ENCODE results near the gene WNT6.

DNA sequence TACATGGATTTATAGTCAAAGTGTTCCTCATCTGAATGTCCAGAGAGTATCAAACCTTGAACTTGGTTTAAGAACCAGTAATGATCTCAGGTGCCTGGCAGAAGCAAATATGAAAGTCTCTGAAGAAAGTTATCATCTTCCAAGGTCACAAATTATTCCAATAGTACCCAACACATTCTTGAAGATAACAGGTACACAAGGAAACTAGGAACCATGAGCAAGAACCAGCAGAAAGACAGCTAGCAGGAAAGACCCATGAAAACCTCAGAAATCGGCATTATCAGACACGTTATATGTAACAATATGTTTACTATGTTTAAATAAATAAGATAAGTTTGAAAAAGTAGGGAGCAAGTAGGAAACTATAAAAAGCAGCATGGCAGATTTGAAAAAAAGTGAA lies 22.1 kb upstream of the WNT6 start:
- TF ChIP-seq, protein P1, sequence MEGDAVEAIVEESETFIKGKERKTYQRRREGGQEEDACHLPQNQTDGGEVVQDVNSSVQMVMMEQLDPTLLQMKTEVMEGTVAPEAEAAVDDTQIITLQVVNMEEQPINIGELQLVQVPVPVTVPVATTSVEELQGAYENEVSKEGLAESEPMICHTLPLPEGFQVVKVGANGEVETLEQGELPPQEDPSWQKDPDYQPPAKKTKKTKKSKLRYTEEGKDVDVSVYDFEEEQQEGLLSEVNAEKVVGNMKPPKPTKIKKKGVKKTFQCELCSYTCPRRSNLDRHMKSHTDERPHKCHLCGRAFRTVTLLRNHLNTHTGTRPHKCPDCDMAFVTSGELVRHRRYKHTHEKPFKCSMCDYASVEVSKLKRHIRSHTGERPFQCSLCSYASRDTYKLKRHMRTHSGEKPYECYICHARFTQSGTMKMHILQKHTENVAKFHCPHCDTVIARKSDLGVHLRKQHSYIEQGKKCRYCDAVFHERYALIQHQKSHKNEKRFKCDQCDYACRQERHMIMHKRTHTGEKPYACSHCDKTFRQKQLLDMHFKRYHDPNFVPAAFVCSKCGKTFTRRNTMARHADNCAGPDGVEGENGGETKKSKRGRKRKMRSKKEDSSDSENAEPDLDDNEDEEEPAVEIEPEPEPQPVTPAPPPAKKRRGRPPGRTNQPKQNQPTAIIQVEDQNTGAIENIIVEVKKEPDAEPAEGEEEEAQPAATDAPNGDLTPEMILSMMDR (IDR thresholded peaks at IDR 0.05; ENCODE audit: low read depth, low read length, missing input control), result no peak
- TF ChIP-seq, protein P2, sequence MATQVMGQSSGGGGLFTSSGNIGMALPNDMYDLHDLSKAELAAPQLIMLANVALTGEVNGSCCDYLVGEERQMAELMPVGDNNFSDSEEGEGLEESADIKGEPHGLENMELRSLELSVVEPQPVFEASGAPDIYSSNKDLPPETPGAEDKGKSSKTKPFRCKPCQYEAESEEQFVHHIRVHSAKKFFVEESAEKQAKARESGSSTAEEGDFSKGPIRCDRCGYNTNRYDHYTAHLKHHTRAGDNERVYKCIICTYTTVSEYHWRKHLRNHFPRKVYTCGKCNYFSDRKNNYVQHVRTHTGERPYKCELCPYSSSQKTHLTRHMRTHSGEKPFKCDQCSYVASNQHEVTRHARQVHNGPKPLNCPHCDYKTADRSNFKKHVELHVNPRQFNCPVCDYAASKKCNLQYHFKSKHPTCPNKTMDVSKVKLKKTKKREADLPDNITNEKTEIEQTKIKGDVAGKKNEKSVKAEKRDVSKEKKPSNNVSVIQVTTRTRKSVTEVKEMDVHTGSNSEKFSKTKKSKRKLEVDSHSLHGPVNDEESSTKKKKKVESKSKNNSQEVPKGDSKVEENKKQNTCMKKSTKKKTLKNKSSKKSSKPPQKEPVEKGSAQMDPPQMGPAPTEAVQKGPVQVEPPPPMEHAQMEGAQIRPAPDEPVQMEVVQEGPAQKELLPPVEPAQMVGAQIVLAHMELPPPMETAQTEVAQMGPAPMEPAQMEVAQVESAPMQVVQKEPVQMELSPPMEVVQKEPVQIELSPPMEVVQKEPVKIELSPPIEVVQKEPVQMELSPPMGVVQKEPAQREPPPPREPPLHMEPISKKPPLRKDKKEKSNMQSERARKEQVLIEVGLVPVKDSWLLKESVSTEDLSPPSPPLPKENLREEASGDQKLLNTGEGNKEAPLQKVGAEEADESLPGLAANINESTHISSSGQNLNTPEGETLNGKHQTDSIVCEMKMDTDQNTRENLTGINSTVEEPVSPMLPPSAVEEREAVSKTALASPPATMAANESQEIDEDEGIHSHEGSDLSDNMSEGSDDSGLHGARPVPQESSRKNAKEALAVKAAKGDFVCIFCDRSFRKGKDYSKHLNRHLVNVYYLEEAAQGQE (IDR thresholded peaks at IDR 0.05), result no peak
- no peak for TF ChIP-seq SP1 (IDR thresholded peaks at IDR 0.05)
- no peak for TF ChIP-seq TAF1 (conservative IDR thresholded peaks at IDR 0.05)
- TF ChIP-seq HNF4G (IDR thresholded peaks at IDR 0.05), result no peak
- no peak for TF ChIP-seq RAD21 (IDR thresholded peaks at IDR 0.05)
- no peak for TF ChIP-seq GABPA (IDR thresholded peaks at IDR 0.05 in 1 of 2, conservative IDR thresholded peaks at IDR 0.05 in 1 of 2)
- TF ChIP-seq, protein P3, sequence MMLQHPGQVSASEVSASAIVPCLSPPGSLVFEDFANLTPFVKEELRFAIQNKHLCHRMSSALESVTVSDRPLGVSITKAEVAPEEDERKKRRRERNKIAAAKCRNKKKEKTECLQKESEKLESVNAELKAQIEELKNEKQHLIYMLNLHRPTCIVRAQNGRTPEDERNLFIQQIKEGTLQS (IDR thresholded peaks at IDR 0.05), result no peak
- TF ChIP-seq JUND (IDR thresholded peaks at IDR 0.05), result no peak
